ENCODE measurements around the gene PROM1.
A peak's percentile ranks its signal among the peaks of the same experiment; 100 is the strongest.

The PROM1 gene

GRCh38 chr4:16083241-16084191, at the start of gene PROM1:
Gene PROM1 (minus strand): TSS chr4:16084023. CDS start chr4:16075906, 8,117 bp downstream.
- no peak for DNase-seq (ENCODE audit: low read depth in 2 of 2)

GRCh38 chr4:16133406-16133805, 49.6 kb upstream of the PROM1 start:
- no peak for DNase-seq (ENCODE audit: low read depth in 2 of 2)

GRCh38 chr4:16131293-16131692, 47.5 kb upstream of the PROM1 start:
- no peak for DNase-seq (ENCODE audit: low read depth in 2 of 2)

- DNase-seq (ENCODE audit: low read depth in 2 of 2): no peak
Measured at GRCh38 chr4:16129336-16129735, 45.5 kb upstream of the PROM1 start.

GRCh38 chr4:16126714-16127113, 42.9 kb upstream of the PROM1 start:
- no peak for DNase-seq (ENCODE audit: low read depth in 2 of 2)

DNA sequence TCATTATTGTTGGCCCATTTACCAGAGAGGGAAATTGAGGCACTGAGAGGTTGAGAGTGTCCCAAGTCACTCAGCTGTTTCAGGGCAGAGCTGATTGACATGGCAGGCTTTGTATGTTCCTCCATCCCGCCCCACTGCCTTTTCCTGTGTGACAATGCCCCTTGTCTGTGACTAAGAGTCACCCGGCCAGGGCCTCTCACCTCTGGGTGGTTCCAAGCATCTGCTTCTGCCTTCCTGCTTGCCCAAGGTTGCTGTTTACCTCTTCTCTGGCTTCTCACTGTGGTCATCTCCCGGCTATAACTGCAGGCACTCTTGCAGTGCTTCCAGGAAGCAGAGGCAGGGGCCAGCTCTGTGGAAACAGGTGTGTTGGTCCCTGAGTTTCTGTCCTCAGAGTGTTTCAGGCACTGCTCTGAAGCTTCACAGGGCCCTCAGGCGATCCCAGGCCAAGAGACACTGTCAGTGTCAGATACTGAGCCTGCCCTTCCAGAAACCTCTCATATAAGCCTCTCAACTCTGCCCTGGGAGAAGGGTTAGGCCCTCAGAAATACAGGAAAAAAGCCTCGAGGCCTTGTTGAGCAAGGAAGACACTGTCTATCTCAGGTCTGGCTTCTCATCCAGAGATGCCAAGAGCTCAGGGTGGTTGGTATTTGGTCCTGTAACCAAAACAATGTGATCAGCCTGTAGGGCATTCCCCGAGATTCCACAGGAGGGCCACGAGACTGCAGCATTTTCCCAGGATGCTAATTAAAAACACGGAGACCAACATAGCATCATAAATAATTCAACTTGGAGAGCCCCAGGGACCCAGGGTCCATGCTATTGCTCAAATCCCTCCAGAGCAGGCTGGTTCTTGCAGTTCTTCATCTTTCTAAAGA, 42.0 kb upstream of the PROM1 start:
- DNase-seq (ENCODE audit: low read depth in 2 of 2): no peak

GRCh38 chr4:16124232-16124631, 40.4 kb upstream of the PROM1 start:
- no peak for DNase-seq (ENCODE audit: low read depth in 2 of 2)

- DNase-seq (ENCODE audit: low read depth in 2 of 2): no peak
Measured at GRCh38 chr4:16123356-16124084, 39.7 kb upstream of the PROM1 start.

- DNase-seq (ENCODE audit: low read depth in 2 of 2): peak; percentile 7 to 49
Measured at GRCh38 chr4:16122784-16123183, 39.0 kb upstream of the PROM1 start.

DNA sequence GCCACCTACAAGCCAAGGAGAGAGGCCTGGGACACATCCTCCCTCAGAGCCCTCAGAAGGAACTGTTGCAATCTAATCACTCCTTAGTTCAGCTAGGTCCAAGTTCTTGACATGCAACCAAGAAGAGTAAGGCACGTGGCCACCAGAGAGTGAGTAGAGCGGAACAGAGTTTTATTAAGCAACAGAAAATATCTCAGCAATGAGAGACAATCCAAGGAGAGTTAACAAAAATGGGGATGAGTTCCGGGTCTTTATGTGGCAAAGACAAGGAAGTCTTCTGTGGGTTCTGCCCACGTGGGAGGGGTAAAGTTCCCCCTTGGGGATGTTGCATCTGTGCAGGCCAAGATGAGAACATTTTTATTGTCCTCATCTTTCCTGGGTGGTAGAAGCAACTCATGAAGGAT, 38.5 kb upstream of the PROM1 start:
- DNase-seq (ENCODE audit: low read depth in 2 of 2): no peak

- DNase-seq (ENCODE audit: low read depth in 2 of 2): no peak
Measured at GRCh38 chr4:16120720-16121119, 36.9 kb upstream of the PROM1 start.

DNA sequence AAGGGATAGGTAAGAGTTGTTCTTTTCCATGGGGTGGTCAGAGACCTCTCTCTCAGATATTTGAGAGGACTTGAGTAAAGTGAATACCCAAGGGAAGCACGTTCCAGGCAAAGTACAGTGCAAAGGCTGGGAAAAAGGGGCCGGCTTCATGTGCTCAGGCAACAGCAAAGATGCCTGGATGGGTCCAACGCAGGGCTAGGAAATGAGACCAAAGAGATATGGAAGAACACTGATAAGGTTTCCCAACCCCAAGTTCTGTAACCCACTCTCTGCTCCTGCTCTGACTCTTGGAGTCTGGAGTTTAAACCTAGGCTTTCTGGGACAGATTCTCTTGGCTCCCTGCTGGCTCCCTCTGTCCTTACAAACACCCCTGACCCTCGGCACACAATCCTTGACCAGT, 36.2 kb upstream of the PROM1 start:
- no peak for DNase-seq (ENCODE audit: low read depth in 2 of 2)

DNA sequence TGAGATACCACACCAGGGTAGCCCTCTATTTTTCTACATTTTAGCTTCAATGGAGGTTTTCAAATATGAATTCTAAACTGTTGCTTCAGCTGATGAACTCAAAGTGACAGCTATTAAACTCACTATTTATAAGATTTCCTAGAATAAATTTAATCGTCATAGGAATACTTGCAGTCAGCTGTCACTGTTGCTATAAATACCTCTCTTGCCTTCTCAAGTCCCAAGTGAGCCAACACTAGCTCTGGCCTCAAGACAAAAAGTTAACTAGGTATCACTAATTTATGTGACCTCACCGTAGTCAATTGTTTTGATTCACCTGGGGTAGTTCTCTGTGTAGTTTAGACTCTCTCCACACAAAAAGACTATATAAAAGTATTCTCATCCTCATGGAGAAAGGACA, 34.3 kb upstream of the PROM1 start:
- DNase-seq (ENCODE audit: low read depth in 2 of 2): no peak

- no peak for DNase-seq (ENCODE audit: low read depth in 2 of 2)
Measured at GRCh38 chr4:16117164-16117563, 33.3 kb upstream of the PROM1 start.

DNA sequence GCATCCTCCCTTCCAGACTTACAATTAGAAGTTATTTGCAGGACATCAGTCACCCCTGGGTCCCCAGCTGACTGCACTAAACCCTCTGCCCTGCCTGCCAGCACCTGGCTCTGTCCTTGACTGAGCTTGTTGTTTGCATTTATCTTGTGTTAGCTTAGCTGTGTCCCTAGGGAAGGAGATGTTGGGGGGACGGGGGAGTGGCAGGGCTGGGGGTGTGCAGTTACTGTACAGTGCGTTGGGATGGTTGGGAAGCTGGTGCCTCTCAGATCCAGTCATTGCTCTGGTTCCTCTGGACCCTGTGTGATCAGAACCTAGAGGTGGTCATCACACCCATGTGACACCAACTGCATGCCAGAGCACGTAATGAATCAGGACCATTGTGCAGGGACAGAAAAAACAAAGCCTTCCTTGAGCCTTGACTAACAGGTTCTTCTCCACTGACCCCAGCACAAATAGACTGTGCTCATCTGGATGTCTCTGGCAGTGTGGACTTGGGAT, 32.7 kb upstream of the PROM1 start:
- DNase-seq (ENCODE audit: low read depth in 2 of 2): no peak

DNA sequence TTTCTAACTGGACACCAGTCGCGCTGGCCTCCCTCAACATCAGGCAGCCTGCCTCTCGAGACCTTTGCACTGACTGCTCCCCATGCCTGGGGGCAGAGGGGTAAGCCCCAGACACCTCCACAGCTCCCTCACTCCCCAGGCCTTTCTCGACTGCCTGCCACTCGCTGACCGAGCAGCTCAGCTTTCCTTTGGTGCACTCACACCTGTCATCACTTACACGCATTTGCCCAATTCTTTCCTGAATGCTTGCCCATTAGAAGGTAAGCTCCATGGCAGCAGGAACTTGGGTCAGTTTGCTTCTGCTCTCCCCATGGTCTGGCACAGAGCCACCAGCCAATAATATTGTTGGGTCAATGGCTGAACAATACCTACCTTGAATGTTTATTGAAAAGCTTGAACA, 32.2 kb upstream of the PROM1 start:
- no peak for DNase-seq (ENCODE audit: low read depth in 2 of 2)

GRCh38 chr4:16114546-16114945, 30.7 kb upstream of the PROM1 start:
- DNase-seq (ENCODE audit: low read depth in 2 of 2): no peak

DNA sequence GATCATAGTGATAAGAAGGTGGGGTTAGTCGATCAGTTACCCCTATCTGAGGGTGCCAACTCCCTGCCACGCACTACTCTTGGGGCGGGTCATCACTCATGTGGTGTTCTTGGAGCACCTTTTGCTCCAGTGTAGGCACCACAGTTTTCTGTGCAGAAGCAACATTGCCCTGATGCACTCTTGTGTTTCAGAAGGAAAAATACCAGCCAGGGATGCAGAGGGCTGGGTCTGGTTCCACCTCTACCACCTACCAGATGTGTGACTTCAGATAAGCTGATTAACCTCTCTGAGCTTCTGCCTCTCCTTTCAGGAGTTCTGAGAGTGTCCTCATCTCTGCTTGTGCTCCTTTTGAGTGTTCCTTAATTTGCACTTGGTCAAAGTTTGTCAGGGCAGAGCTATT, 29.9 kb upstream of the PROM1 start:
- no peak for DNase-seq (ENCODE audit: low read depth in 2 of 2)

DNA sequence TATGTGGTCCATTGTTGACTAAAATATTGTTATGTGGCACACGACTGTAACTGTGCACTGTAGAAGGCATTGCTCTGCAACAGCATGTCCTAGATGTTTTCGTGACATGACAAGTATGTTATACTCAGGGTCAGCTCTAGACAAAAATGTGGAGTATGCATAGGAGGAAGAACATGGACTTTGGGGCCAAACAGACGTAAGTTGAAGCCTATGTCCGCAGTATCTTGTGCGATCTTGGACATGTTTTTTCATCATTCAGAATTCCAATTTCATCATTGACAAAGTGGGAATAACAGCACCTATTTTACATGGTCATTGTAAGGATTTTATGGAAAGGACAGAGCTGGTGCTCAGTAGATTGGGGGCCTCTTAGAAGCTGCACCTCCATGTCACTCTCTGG, 27.7 kb upstream of the PROM1 start:
- no peak for DNase-seq (ENCODE audit: low read depth in 2 of 2)

DNA sequence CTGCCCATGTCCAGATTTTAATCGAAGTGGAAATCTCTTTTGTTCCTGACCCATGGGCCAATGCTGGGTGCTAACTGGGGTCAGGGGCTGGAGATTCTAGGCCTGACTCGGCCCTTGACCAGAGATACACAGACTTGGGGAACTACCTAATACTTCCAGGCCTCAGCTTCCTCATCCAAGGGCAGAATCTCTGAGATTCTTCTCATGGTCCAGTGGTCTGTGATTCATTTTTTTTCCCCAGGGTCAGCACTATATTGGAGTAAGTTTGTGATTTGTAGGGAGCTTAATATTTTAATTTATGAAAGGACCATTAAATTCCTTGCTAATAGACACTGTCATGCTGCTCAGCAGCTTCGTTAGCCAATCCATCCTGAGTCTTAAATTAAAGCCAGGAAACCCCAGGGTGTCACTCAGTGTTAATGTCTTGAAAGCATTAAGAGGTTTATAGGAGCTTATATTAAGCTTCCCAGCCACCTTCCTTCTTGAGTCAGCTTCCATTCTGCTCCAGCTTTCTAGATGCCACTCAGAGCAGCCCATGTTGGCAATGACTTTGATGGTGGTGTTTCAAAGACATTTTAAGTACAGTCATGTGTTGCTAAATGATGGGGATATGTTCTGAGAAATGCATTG, 27.0 kb upstream of the PROM1 start:
- DNase-seq (ENCODE audit: low read depth in 2 of 2): no peak

GRCh38 chr4:16110199-16110598, 26.4 kb upstream of the PROM1 start:
- DNase-seq (ENCODE audit: low read depth in 2 of 2): no peak

Data from stimulated activated CD4-positive, alpha-beta T cell treated with anti-CD3 and anti-CD28 coated beads, Interleukin-12 subunit alpha, Interleukin-12 subunit beta, amount 100 ng/mL, for 24 hours (primary cell).